HL-60 (cell line): ENCODE data around the gene EIF4A2.

Experiments
- CTCF ChIP-seq: IDR thresholded peaks from one replicate; pipeline ENCODE4 v1.5.1; 2011; ENCODE audit warnings: low read length, control low read depth, inconsistent platforms; ENCODE audit not compliant: insufficient read depth
- GABPA ChIP-seq: IDR thresholded peaks from 2 replicates; pipeline ENCODE4 v1.6.1; 2012; ENCODE audit warnings: low read depth
- POLR2AphosphoS5 ChIP-seq: IDR thresholded peaks from 2 replicates; pipeline ENCODE4 v1.6.1; 2012; ENCODE audit warnings: low read depth
- REST ChIP-seq: IDR thresholded peaks from 2 replicates; pipeline ENCODE4 v1.6.1; 2012; ENCODE audit warnings: low read depth; ENCODE audit not compliant: insufficient replicate concordance
- SPI1 ChIP-seq: IDR thresholded peaks from 2 replicates; pipeline ENCODE4 v1.6.1; 2012; ENCODE audit warnings: low read depth, mild to moderate bottlenecking, borderline replicate concordance

GRCh38 chr3:186807231-186807630 lies 23.9 kb downstream of the EIF4A2 start:
- TF ChIP-seq CTCF: no peak
- TF ChIP-seq REST: no peak
- no peak for TF ChIP-seq POLR2AphosphoS5
- TF ChIP-seq SPI1: no peak; the same call in 1 of the 2 replicates
- TF ChIP-seq GABPA: no peak
